Activated gamma-delta T cell treated with Interleukin-2 at 50 U/mL for 16 hours (primary cell): ENCODE data around the gene DNMBP.

Experiments used
- DNase-seq: peaks from one replicate; pipeline ENCODE4 v3.0.0-alpha.2; 2020

Gene DNMBP

GRCh38 chr10:100009793-100010676 is at the start of gene DNMBP:
DNMBP (minus strand) TSS chr10:100009947; CDS start chr10:99972124, 37,823 bp downstream.
- DNase-seq = peak; percentile 79

- no peak for DNase-seq
Observed at GRCh38 chr10:100057948-100058347, 48.2 kb upstream of the DNMBP start.

GRCh38 chr10:100053686-100054460 is 44.1 kb upstream of the DNMBP start:
- DNase-seq = no peak

GRCh38 chr10:100046021-100046486 is 36.3 kb upstream of the DNMBP start:
- DNase-seq = peak; percentile 79

GRCh38 chr10:100045592-100045991 is 35.8 kb upstream of the DNMBP start:
- no peak for DNase-seq

GRCh38 chr10:100043796-100044195 is 34.0 kb upstream of the DNMBP start:
- no peak for DNase-seq

- no peak for DNase-seq
Observed at GRCh38 chr10:100043344-100043743, 33.6 kb upstream of the DNMBP start.

- no peak for DNase-seq
Observed at GRCh38 chr10:100041306-100042002, 31.7 kb upstream of the DNMBP start.

GRCh38 chr10:100038561-100039071 is 28.9 kb upstream of the DNMBP start:
- DNase-seq = no peak

GRCh38 chr10:100037758-100038315 is 28.1 kb upstream of the DNMBP start:
- no peak for DNase-seq

GRCh38 chr10:100036850-100037249 is 27.1 kb upstream of the DNMBP start:
- DNase-seq = no peak

GRCh38 chr10:100033766-100034418 is 24.1 kb upstream of the DNMBP start:
- DNase-seq = no peak

- no peak for DNase-seq
Observed at GRCh38 chr10:100027416-100027815, 17.7 kb upstream of the DNMBP start.

GRCh38 chr10:100025576-100025975 is 15.8 kb upstream of the DNMBP start:
- DNase-seq = no peak

- no peak for DNase-seq
Observed at GRCh38 chr10:100024748-100025147, 15.0 kb upstream of the DNMBP start.

GRCh38 chr10:100022403-100022802 is 12.7 kb upstream of the DNMBP start:
- no peak for DNase-seq

- DNase-seq = no peak
Observed at GRCh38 chr10:100021322-100021721, 11.6 kb upstream of the DNMBP start.

GRCh38 chr10:100020886-100021253 is 11.1 kb upstream of the DNMBP start:
- no peak for DNase-seq

- no peak for DNase-seq
Observed at GRCh38 chr10:100020142-100020885, 10.6 kb upstream of the DNMBP start.

- DNase-seq = no peak
Observed at GRCh38 chr10:100019787-100020141, 10.0 kb upstream of the DNMBP start.

- DNase-seq = no peak
Observed at GRCh38 chr10:100014071-100014762, 4.5 kb upstream of the DNMBP start.
